HepG2 (cell line): ENCODE measurements around the gene MTM1. TPM values are rescaled to one million over a fixed set of nuclear protein-coding genes. Genes with fewer than 3 reads are reported as not detected.

ENCODE experiments used
- ATAC-seq: fragments of 200-7000 bp; cut with Tn5 transposase; 3 replicates; pipeline ENCODE4 v1.9.1; 2020; ENCODE audit warnings: mild to moderate bottlenecking, moderate library complexity
- BruUV-seq: library from RNA; stranded (reverse); fragments of 400-500 nt; replicated peaks from 2 replicates; lab custom pipeline; 2021; lab: Mats Ljungman, UMichigan
- CTCF ChIA-PET: fragments of 300-600 bp; formaldehyde crosslinking; extraction: SDS; loops from one replicate; lab custom pipeline; 2021; ENCODE audit warnings: low total read pairs, inconsistent platforms, low intra/inter-chr PET ratio; lab: Yijun Ruan, JAX
- POLR2A ChIA-PET: fragments of 350-600 bp; sonication (Branson Sonifier 250); formaldehyde crosslinking; loops from one replicate; lab custom pipeline; 2020; ENCODE audit warnings: antibody characterized with exemption, inconsistent platforms; lab: Yijun Ruan, JAX
- DNase-seq: peaks from one replicate; pipeline ENCODE4 v3.0.0-alpha.2; 2015; ENCODE audit warnings: low spot score
- FAIRE-seq: peaks from 3 replicates; lab custom pipeline; 2011; peaks lifted over from hg19 to GRCh38; lab: Jason Lieb, UNC
- H2AFZ ChIP-seq: one replicate; pipeline ENCODE4 v1.6.1; 2011; ENCODE audit warnings: low read length, inconsistent platforms
- H3K27ac ChIP-seq: fragments of 300-600 bp; 3 replicates; pipeline ENCODE4 v1.8.0; 2011; ENCODE audit warnings: mixed run types, mild to moderate bottlenecking, mixed read lengths, low read length, inconsistent platforms; ENCODE audit not compliant: insufficient read depth; ENCODE audit errors: extremely low read length
- H3K27me3 ChIP-seq, 2 experiments: fragments of 200-600 bp in 1 of 2; 2 replicates in 1 of 2; 3 replicates in 1 of 2; pipeline versions ENCODE4 v1.6.0 to v1.8.0; 2011; ENCODE audit warnings: low read length in 2 of 2, mild to moderate bottlenecking in 2 of 2, moderate library complexity in 2 of 2, inconsistent platforms in 1 of 2; ENCODE audit not compliant: insufficient read depth in 2 of 2, control insufficient read depth in 1 of 2
- H3K36me3 ChIP-seq, 2 experiments: fragments of 200-600 bp in 1 of 2; replicated peaks in 1 of 2; 2 replicates in 1 of 2; 3 replicates in 1 of 2; pipeline versions ENCODE4 v1.5.1 to v1.8.0; 2011; ENCODE audit warnings: low read length in 2 of 2, inconsistent platforms in 1 of 2; ENCODE audit not compliant: insufficient read depth in 2 of 2, control insufficient read depth in 1 of 2
- H3K4me1 ChIP-seq: 2 replicates; pipeline ENCODE4 v1.5.1; 2012; ENCODE audit warnings: low read length, inconsistent platforms; ENCODE audit not compliant: insufficient read depth
- H3K4me2 ChIP-seq: 2 replicates; pipeline ENCODE4 v1.6.0; 2011; ENCODE audit warnings: low read depth, low read length, inconsistent platforms
- H3K4me3 ChIP-seq, 3 experiments: fragments of 200-600 bp in 1 of 3; sonication (generic), shearing (Covaris generic) in 1 of 3; replicated peaks in 1 of 3; 2 replicates each; pipeline ENCODE4 v1.5.1; 2011 to 2016; ENCODE audit warnings: low read length in 3 of 3, inconsistent platforms in 2 of 3, low read depth in 2 of 3, mild to moderate bottlenecking in 2 of 3, control low read depth in 1 of 3, mixed read lengths in 1 of 3; ENCODE audit not compliant: insufficient read depth in 1 of 3
- H3K79me2 ChIP-seq: one replicate; pipeline ENCODE4 v1.6.1; 2011; ENCODE audit warnings: low read length, inconsistent platforms; ENCODE audit not compliant: insufficient read depth
- H3K9ac ChIP-seq: 2 replicates; pipeline ENCODE4 v1.6.0; 2011; ENCODE audit warnings: mild to moderate bottlenecking, low read depth, low read length, inconsistent platforms; ENCODE audit not compliant: insufficient read depth
- H3K9me3 ChIP-seq: 2 replicates; pipeline ENCODE4 v1.5.1; 2012; ENCODE audit warnings: mild to moderate bottlenecking, low read length
- H4K20me1 ChIP-seq: 2 replicates; pipeline ENCODE4 v1.6.0; 2011; ENCODE audit warnings: inconsistent platforms, mild to moderate bottlenecking, low read length, moderate library complexity; ENCODE audit not compliant: insufficient read depth
- EP300 ChIP-seq, 3 experiments: sonication (generic) in 1 of 3; formaldehyde crosslinking in 1 of 3; IDR thresholded peaks; 2 replicates each; pipeline versions ENCODE4 v1.5.1 to v1.6.1; 2011 to 2020; ENCODE audit warnings: low read depth in 2 of 3, low read length in 2 of 3, borderline replicate concordance in 1 of 3, improper control_type of control experiment in 1 of 3, mild to moderate bottlenecking in 1 of 3, missing genetic modification reagents in 1 of 3, moderate library complexity in 1 of 3
- HDAC1 ChIP-seq: sonication (generic); formaldehyde crosslinking; IDR thresholded peaks from 2 replicates; pipeline ENCODE4 v1.5.1; 2020; ENCODE audit warnings: mild to moderate bottlenecking, missing genetic modification reagents
- MEIS2 ChIP-seq: sonication (generic); formaldehyde crosslinking; IDR thresholded peaks from 2 replicates; pipeline ENCODE4 v1.9.0; 2021; ENCODE audit warnings: mild to moderate bottlenecking, missing genetic modification reagents
- RAD21 ChIP-seq: fragments of 450-650 bp; formaldehyde crosslinking; IDR thresholded peaks from 2 replicates; pipeline ENCODE4 v1.5.0; 2020; ENCODE audit warnings: mild to moderate bottlenecking
- SMC3 ChIP-seq: IDR thresholded peaks from 2 replicates; pipeline ENCODE4 v1.6.1; 2011; ENCODE audit warnings: low read length, improper control_type of control experiment
- STAG1 ChIP-seq: sonication (generic); formaldehyde crosslinking; IDR thresholded peaks from 2 replicates; pipeline ENCODE4 v1.4.0; 2020; ENCODE audit warnings: missing genetic modification reagents
- ZNF296 ChIP-seq: sonication (generic); formaldehyde crosslinking; conservative IDR thresholded peaks from 2 replicates; pipeline ENCODE4 v1.5.0; 2020; ENCODE audit warnings: mild to moderate bottlenecking, missing genetic modification reagents
- ZNF512B ChIP-seq: sonication (generic); formaldehyde crosslinking; IDR thresholded peaks from 2 replicates; pipeline ENCODE4 v1.5.1; 2020; ENCODE audit warnings: missing genetic modification reagents, mild to moderate bottlenecking, borderline replicate concordance
- WGBS: methylation state at CpG from one replicate; pipeline ENCODE4 v1.1.6; 2017; ENCODE audit warnings: low lambda C conversion rate; 5-methylcytosine and 5-hydroxymethylcytosine counted together
- in situ Hi-C: cut with HindIII; loops from 2 replicates; pipeline ENCODE4 v1.10.0; 2017; ENCODE audit warnings: low pct_unique_long_range_greater_than_20kb; ENCODE audit not compliant: extremely low pct_ligation_motif_present
- intact Hi-C: fragments of 100-400 bp; cut with micrococcal nuclease; formaldehyde crosslinking; loops from one replicate; pipeline ENCODE4 v1.10.0; 2022; ENCODE audit not compliant: unreplicated experiment
- polyA plus RNA-seq, 8 experiments: library from polyadenylated mRNA; depleted of rRNA in 3 of 8; stranded (reverse) in 7 of 8; unstranded in 1 of 8; fragments of >200 nt; fragmentation: Illumina TruSeq in 4 of 8; extraction: Trizol in 4 of 8; gene quantifications; 2 replicates each; pipeline versions ENCODE4 v1.2.1 to v1.2.3, GENCODE V29; 2011 to 2016; ENCODE audit warnings: low read depth in 4 of 8, missing spikeins in 1 of 8, mixed read lengths in 1 of 8; ENCODE audit not compliant: insufficient read depth in 1 of 8
- total RNA-seq, 5 experiments: library from RNA; depleted of rRNA; stranded (reverse); fragments of >200 nt; fragmentation: Illumina TruSeq; extraction: Trizol; gene quantifications; 2 replicates each; pipeline ENCODE4 v1.2.3, GENCODE V29; 2016; ENCODE audit warnings: low read depth in 1 of 5
- TF ChIP-seq, protein P1 (sequence below), 2 experiments: fragments of 450-650 bp in 1 of 2; sonication (generic) in 1 of 2; formaldehyde crosslinking in 1 of 2; IDR thresholded peaks; 2 replicates each; pipeline versions ENCODE4 v1.6.1 to v1.8.0; 2016 to 2022; ENCODE audit warnings: antibody characterized with exemption in 1 of 2, mild to moderate bottlenecking in 1 of 2, missing genetic modification reagents in 1 of 2
- TF ChIP-seq, protein P2 (sequence below): sonication (generic); formaldehyde crosslinking; IDR thresholded peaks from 2 replicates; pipeline ENCODE4 v1.5.0; 2020; ENCODE audit warnings: mild to moderate bottlenecking, missing genetic modification reagents, moderate library complexity

Gene MTM1
- total and polyA plus RNA-seq, 2 of the 13 experiments (the other 11 are each of a cell fraction or from before 2014, with no cell fraction given): 12.0 to 15.2 TPM

DNA sequence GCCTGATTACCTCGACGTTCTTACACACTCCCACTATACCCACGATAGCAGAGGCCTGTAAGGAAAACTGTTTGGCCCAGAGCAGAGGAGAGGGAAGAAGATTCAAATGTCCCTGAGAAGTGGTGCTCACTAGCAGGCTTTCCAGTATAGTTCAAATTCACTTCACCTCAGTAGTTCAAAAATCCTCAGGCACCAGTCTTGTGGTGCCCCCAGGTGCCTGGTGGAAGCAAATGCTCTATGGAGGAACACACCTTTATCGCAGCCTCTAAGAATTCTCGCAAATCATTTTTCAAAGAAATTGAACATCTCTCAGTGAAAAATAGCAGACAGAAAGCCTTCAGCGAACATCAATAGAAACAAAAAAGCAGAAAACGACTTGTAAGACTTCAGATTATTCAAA lies 112.6 kb downstream of the MTM1 start:
- H3K79me2 ChIP-seq: no peaks in the 10 kb centered on the region
- H3K27me3 ChIP-seq: no peaks in the 10 kb centered on the region
- ChIA-PET POLR2A (no interaction called here), CTCF (no interaction called here)
- intact Hi-C loops (loop anchor here (1.0 kb wide), 1 partner anchor 137 kb away; no protein-coding TSS in a partner anchor), in situ Hi-C loops (loop anchor here (10.0 to 25.0 kb wide), 2 partner anchors 136 to 719 kb away; no protein-coding TSS in a partner anchor)
- 2% methylated on average over 7 of the region's 7 CpGs for WGBS
- no TSS peak for BruUV-seq
- H3K4me3 ChIP-seq: no peak overlapping the region
- no peak overlapping the region for H2AFZ ChIP-seq
- DNase-seq: peak; percentile 7
- no peaks in the 10 kb centered on the region for H3K9me3 ChIP-seq
- H3K27ac ChIP-seq: no peak overlapping the region
- TF ChIP-seq, protein P1, sequence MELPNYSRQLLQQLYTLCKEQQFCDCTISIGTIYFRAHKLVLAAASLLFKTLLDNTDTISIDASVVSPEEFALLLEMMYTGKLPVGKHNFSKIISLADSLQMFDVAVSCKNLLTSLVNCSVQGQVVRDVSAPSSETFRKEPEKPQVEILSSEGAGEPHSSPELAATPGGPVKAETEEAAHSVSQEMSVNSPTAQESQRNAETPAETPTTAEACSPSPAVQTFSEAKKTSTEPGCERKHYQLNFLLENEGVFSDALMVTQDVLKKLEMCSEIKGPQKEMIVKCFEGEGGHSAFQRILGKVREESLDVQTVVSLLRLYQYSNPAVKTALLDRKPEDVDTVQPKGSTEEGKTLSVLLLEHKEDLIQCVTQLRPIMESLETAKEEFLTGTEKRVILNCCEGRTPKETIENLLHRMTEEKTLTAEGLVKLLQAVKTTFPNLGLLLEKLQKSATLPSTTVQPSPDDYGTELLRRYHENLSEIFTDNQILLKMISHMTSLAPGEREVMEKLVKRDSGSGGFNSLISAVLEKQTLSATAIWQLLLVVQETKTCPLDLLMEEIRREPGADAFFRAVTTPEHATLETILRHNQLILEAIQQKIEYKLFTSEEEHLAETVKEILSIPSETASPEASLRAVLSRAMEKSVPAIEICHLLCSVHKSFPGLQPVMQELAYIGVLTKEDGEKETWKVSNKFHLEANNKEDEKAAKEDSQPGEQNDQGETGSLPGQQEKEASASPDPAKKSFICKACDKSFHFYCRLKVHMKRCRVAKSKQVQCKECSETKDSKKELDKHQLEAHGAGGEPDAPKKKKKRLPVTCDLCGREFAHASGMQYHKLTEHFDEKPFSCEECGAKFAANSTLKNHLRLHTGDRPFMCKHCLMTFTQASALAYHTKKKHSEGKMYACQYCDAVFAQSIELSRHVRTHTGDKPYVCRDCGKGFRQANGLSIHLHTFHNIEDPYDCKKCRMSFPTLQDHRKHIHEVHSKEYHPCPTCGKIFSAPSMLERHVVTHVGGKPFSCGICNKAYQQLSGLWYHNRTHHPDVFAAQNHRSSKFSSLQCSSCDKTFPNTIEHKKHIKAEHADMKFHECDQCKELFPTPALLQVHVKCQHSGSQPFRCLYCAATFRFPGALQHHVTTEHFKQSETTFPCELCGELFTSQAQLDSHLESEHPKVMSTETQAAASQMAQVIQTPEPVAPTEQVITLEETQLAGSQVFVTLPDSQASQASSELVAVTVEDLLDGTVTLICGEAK (IDR thresholded peaks at IDR 0.05): no peak
- TF ChIP-seq, protein P1 (CRISPR knock-in tag; IDR thresholded peaks at IDR 0.05): no peak
- peak; percentile 41; the same call in 1 of the 2 replicates for TF ChIP-seq SMC3
- no peak for TF ChIP-seq ZNF512B (CRISPR knock-in tag)
- no peak for TF ChIP-seq ZNF296 (CRISPR knock-in tag)
- 0 out of 2 replicates have a peak, but pooled peaks have one; percentile 20 for TF ChIP-seq RAD21 (CRISPR knock-in tag)
- no peak for TF ChIP-seq HDAC1 (CRISPR knock-in tag)
- peak; percentile 86 for TF ChIP-seq STAG1 (CRISPR knock-in tag)
- no peak for TF ChIP-seq MEIS2 (CRISPR knock-in tag)
- TF ChIP-seq EP300 (IDR thresholded peaks at IDR 0.05; ENCODE audit: low read depth in 2 of 2, low read length in 2 of 2): no peak
- TF ChIP-seq EP300 (CRISPR knock-in tag; IDR thresholded peaks at IDR 0.05; ENCODE audit: borderline replicate concordance): no peak
- TF ChIP-seq, protein P2, sequence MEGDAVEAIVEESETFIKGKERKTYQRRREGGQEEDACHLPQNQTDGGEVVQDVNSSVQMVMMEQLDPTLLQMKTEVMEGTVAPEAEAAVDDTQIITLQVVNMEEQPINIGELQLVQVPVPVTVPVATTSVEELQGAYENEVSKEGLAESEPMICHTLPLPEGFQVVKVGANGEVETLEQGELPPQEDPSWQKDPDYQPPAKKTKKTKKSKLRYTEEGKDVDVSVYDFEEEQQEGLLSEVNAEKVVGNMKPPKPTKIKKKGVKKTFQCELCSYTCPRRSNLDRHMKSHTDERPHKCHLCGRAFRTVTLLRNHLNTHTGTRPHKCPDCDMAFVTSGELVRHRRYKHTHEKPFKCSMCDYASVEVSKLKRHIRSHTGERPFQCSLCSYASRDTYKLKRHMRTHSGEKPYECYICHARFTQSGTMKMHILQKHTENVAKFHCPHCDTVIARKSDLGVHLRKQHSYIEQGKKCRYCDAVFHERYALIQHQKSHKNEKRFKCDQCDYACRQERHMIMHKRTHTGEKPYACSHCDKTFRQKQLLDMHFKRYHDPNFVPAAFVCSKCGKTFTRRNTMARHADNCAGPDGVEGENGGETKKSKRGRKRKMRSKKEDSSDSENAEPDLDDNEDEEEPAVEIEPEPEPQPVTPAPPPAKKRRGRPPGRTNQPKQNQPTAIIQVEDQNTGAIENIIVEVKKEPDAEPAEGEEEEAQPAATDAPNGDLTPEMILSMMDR (CRISPR knock-in tag): peak; percentile 72
- no peak overlapping the region for H3K9ac ChIP-seq
- H3K36me3 ChIP-seq: no peaks in the 10 kb centered on the region
- H4K20me1 ChIP-seq: no peaks in the 10 kb centered on the region
- H3K4me1 ChIP-seq: no peaks in the 10 kb centered on the region
- no peak overlapping the region for H3K4me2 ChIP-seq
- ATAC-seq: peak; percentile 80
- no peak for FAIRE-seq
